Ascending aorta (tissue), 2 donors: ENCODE measurements around the gene GMEB1. TPM values are rescaled to one million over a fixed set of nuclear protein-coding genes. Genes with fewer than 3 reads are reported as not detected.
"Not testable (repeated sequence)": the region's sequence is repeated elsewhere in the genome, so short reads cannot be mapped to it uniquely, and the experiment has no call there.

Experiments
- DNase-seq, 2 donors: peaks; one replicate each; pipeline ENCODE4 v3.0.0-alpha.2; 2019; ENCODE audit warnings: low spot score in 2 of 2
- H3K27ac ChIP-seq, 2 donors: fragments of 200-600 bp; sonication (generic); one replicate each; pipeline ENCODE4 v1.5.1; 2016 to 2017; ENCODE audit warnings: mild to moderate bottlenecking in 1 of 2
- H3K27me3 ChIP-seq: fragments of 200-600 bp; sonication (generic); one replicate; pipeline ENCODE4 v1.5.1; 2017
- H3K36me3 ChIP-seq, 2 donors: fragments of 200-600 bp; sonication (generic); one replicate each; pipeline ENCODE4 v1.5.1; 2016
- H3K4me1 ChIP-seq, 2 donors: fragments of 200-600 bp; sonication (generic); one replicate each; pipeline ENCODE4 v1.5.1; 2016 to 2017; ENCODE audit warnings: mild to moderate bottlenecking in 1 of 2
- H3K4me3 ChIP-seq, 2 donors: fragments of 200-600 bp; sonication (generic); one replicate each; pipeline ENCODE4 v1.5.1; 2016 to 2017; ENCODE audit warnings: mild to moderate bottlenecking in 1 of 2
- H3K9me3 ChIP-seq, 2 donors: fragments of 200-600 bp; sonication (generic); one replicate each; pipeline ENCODE4 v1.5.1; 2016
- intact Hi-C: fragments of 100-400 bp; cut with DNase I; formaldehyde crosslinking; loops from one replicate; pipeline ENCODE4 v1.15.1; 2023
- total RNA-seq: library from RNA; depleted of rRNA; stranded (reverse); fragments of >200 nt; gene quantifications from one replicate; pipeline ENCODE4 v1.1.0, GENCODE V29; 2016
- TF ChIP-seq, protein P1 (sequence below), 3 experiments: fragments of 200-600 bp in 2 of 3; fragments of 450-650 bp in 1 of 3; sonication (generic) in 2 of 3; IDR thresholded peaks; one replicate each; pipeline ENCODE4 v1.5.1; 2016 to 2019; ENCODE audit warnings: antibody characterized with exemption in 3 of 3, mild to moderate bottlenecking in 1 of 3, moderate library complexity in 1 of 3

The GMEB1 gene
- total RNA-seq, 1 donor from 2014 or later = 5.2 TPM

DNA sequence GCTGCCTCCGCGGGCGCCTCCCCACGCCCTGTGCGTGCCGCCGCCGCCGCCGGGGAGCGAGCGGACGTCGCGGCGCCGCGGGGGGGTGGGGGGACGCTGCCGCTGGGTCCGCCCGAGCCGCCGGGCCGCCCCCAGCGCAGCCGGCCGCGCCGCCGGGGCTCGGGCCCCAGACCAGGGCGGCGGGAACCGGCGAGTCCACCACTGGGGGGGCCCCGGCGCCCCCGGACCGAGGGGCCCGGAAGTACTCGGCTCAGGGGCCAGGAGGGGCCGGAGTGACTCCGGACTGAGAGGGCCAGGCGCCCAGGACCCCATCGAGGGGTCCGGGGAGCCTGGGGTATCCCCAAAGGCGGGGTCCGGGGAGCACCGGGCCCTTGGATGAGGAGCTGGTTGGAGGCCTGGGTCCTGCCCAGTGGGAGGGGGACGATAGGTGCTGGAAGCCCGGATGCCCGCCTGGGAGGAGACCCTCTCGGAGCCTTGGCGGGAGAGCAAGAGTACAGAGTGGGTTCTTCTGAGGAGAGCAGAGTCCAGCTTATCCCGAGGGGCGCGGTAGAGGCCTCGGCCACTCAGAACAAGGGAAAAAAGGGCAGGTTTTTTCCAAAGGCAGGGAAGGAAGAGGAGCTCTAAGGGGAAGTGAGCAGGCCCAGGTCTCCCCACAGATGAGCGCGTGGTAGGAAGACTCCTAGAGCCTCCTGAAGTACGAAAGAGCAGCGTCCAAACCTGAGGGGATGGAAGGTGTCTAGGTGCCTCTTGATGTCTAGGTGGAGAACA, 556 bp downstream of the GMEB1 start:
- peaks cover 0 to 12% of the 10 kb centered on the region in 2 donors for H3K4me1 ChIP-seq
- no peaks in the 10 kb centered on the region for H3K27me3 ChIP-seq
- TF ChIP-seq, protein P1, sequence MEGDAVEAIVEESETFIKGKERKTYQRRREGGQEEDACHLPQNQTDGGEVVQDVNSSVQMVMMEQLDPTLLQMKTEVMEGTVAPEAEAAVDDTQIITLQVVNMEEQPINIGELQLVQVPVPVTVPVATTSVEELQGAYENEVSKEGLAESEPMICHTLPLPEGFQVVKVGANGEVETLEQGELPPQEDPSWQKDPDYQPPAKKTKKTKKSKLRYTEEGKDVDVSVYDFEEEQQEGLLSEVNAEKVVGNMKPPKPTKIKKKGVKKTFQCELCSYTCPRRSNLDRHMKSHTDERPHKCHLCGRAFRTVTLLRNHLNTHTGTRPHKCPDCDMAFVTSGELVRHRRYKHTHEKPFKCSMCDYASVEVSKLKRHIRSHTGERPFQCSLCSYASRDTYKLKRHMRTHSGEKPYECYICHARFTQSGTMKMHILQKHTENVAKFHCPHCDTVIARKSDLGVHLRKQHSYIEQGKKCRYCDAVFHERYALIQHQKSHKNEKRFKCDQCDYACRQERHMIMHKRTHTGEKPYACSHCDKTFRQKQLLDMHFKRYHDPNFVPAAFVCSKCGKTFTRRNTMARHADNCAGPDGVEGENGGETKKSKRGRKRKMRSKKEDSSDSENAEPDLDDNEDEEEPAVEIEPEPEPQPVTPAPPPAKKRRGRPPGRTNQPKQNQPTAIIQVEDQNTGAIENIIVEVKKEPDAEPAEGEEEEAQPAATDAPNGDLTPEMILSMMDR (IDR thresholded peaks at IDR 0.05) = no peak
- DNase-seq = peak in 1 of 2 donors; percentile 73
- H3K9me3 ChIP-seq = no peaks in the 10 kb centered on the region
- intact Hi-C loops = loop anchor here (1.0 to 2.0 kb wide), 3 partner anchors 21 to 68 kb away; partner anchors contain the start of genes RNU11, TAF12 and YTHDF2
- peak overlapping the region; percentile 94 to 100 for H3K27ac ChIP-seq
- peak overlapping the region; percentile 71 to 75 for H3K4me3 ChIP-seq
- no peaks in the 10 kb centered on the region for H3K36me3 ChIP-seq

DNA sequence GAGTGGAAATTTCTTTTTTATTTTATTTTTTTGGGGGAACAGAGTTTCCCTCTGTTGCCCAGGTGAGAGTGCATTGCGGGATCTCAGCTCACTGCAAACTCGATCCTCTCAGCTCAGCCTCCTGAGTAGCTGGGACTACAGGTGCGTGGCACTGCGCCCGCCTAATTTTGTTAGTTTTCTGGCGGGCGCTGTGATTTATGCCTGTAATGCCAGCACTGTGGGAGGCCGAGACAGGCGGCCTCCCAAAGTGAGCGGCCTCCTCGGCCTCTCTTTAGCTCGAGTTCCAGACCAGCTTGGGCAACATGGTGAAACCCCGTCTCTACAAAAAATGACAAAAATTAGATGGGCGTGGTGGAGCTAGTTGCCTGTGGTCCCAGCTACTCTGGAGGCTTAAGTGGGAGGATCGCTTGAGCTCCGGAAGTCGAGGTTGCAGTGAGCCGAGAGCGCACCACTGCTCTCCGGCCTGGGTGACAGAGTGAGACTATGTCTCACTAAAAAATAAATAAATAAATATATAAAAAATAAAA, 2.7 kb downstream of the GMEB1 start:
- no peaks in the 10 kb centered on the region for H3K9me3 ChIP-seq
- no peak overlapping the region for H3K27ac ChIP-seq
- no peak for DNase-seq
- H3K27me3 ChIP-seq = no peaks in the 10 kb centered on the region
- TF ChIP-seq, protein P1 (IDR thresholded peaks at IDR 0.05) = no peak
- H3K4me3 ChIP-seq = no peak overlapping the region
- H3K4me1 ChIP-seq = peaks cover 0 to 12% of the 10 kb centered on the region in 2 donors
- H3K36me3 ChIP-seq = peaks cover 0 to 2% of the 10 kb centered on the region in 2 donors
- intact Hi-C loops = no loop called here

DNA sequence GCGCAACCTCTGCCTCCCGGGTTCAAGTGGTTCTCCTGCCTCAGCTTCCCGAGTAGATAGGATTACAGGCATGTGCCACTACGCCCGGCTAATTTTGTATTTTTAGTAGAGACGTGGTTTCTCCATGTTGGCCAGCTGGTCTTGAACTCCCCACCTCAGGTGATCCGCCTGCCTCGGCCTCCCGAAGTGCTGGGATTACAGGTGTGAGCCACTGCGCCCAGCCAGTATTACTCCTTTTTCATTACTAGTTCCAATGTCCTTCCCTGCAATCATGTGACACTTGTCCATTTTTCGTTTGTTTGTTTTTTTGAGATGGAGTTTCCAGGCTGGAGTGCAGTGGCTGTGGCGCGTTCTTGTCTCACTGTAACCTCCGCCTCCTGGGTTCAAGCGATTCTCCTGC, 4.4 kb downstream of the GMEB1 start:
- H3K27ac ChIP-seq, H3K27me3 ChIP-seq, H3K9me3 ChIP-seq, intact Hi-C loops, H3K36me3 ChIP-seq, H3K4me1 ChIP-seq, H3K4me3 ChIP-seq, DNase-seq: not testable (repeated sequence)

DNA sequence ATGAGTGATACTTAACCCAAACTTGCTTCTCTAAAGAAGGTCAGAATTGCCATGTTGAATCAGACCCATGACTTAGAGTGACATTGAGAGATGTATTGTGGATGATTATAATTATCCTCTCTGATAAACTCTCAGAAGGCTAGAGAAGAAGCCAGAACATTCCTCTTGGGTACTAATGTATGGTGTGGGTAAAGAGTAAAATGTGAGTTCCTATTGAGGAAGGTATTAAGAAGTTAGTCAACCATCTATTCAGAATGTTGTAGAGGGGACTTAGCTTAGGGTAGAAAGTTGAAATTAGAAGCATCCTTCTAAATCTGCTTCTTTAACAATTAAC, 7.3 kb downstream of the GMEB1 start:
- Histone ChIP-seq H3K9me3 (no peaks in the 10 kb centered on the region), H3K27ac (no peak overlapping the region), H3K4me1 (no peaks in the 10 kb centered on the region), H3K27me3 (no peaks in the 10 kb centered on the region), H3K4me3 (no peak overlapping the region), H3K36me3 (peaks cover under 1 to 2% of the 10 kb centered on the region in 2 donors)
- intact Hi-C loops = no loop called here
- TF ChIP-seq, protein P1 (IDR thresholded peaks at IDR 0.05) = no peak
- DNase-seq = no peak

DNA sequence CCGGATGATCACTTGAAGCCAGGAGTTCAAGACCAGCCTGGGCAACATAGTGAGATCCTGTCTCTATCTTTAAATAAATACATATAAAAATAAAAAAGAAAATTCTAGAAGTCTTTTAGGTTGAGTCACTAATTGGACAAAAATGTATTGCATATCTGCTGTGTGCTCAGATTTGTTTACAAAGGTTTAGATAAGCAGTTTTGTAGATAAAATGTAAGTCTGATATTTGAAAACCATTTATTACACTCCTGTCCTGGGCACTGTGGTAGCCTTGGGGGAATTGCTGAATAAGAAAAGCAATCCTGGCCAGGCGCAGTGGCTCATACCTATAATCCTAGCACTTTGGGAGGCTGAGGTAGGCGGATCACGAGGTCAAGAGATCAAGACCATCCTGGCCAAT, 11.6 kb downstream of the GMEB1 start:
- no peak overlapping the region for H3K27ac ChIP-seq

DNA sequence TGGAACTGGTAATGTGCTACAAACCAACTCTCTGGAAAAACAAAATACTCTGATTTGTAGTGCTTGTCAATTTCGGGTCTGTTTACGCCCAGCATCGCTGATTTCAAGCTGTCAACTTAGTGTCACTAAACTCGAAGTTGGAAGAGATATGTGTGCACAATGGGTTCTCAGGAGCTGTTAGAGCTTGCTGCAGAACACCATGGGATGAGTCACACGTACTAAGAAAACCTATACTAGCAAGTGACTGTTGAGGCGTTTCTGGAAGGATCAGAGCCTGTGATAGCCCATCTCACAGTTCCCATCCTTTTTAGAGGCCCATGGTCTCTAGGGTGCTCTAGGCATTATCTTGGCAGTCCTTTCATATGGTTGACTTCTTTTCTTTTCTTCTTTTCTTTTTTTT, 14.3 kb downstream of the GMEB1 start:
- TF ChIP-seq, protein P1 (IDR thresholded peaks at IDR 0.05) = no peak
- Histone ChIP-seq H3K27me3 (no peaks in the 10 kb centered on the region), H3K4me3 (no peak overlapping the region), H3K27ac (no peak overlapping the region), H3K36me3 (peaks cover 17 to 38% of the 10 kb centered on the region in 2 donors), H3K9me3 (no peaks in the 10 kb centered on the region), H3K4me1 (no peaks in the 10 kb centered on the region)
- intact Hi-C loops = no loop called here
- DNase-seq = no peak

More for the DNA sequence above, 11.6 kb downstream of the GMEB1 start:
- H3K27me3 ChIP-seq = no peaks in the 10 kb centered on the region
- no peak overlapping the region for H3K4me3 ChIP-seq
- TF ChIP-seq, protein P1 (IDR thresholded peaks at IDR 0.05) = no peak
- no peaks in the 10 kb centered on the region for H3K9me3 ChIP-seq
- DNase-seq = no peak
- no peaks in the 10 kb centered on the region for H3K4me1 ChIP-seq
- intact Hi-C loops = no loop called here
- peaks cover 11 to 22% of the 10 kb centered on the region in 2 donors for H3K36me3 ChIP-seq
